Urinary bladder (tissue), 4 donors: ENCODE data around the gene VEGFB. TPM values are rescaled to one million over a fixed set of nuclear protein-coding genes. Genes with fewer than 3 reads are reported as not detected.

Source experiments
- DNase-seq: peaks from one replicate; pipeline ENCODE4 v3.0.0-alpha.2; 2015; ENCODE audit errors: extremely low spot score
- H3K27ac ChIP-seq: one replicate; pipeline ENCODE4 v1.5.1; 2013; ENCODE audit warnings: low read depth, mild to moderate bottlenecking, moderate library complexity
- H3K36me3 ChIP-seq: one replicate; pipeline ENCODE4 v1.6.1; 2013; ENCODE audit warnings: mild to moderate bottlenecking, moderate library complexity; ENCODE audit not compliant: insufficient read depth
- H3K4me1 ChIP-seq: one replicate; pipeline ENCODE4 v1.6.1; 2013; ENCODE audit warnings: mild to moderate bottlenecking, moderate library complexity; ENCODE audit not compliant: insufficient read depth
- H3K4me3 ChIP-seq: one replicate; pipeline ENCODE4 v1.5.1; 2013; ENCODE audit warnings: low read depth, low read length
- WGBS: extraction: QIAGEN DNeasy Blood & Tissue Kit; methylation state at CpG from one replicate; pipeline ENCODE4 v1.1.7; 2013; 5-methylcytosine and 5-hydroxymethylcytosine counted together
- polyA plus RNA-seq: library from polyadenylated mRNA; stranded (reverse); fragments of 200-250 nt; gene quantifications from one replicate; pipeline ENCODE4 v1.2.3, GENCODE V29; 2013
- total RNA-seq: library from RNA; depleted of rRNA; stranded (reverse); fragments of >200 nt; gene quantifications from one replicate; pipeline ENCODE4 v1.2.3, GENCODE V29; 2014
- donor health status: healthy with polysubstance abuse.
- donor health status: healthy.

Gene VEGFB
- total and polyA plus RNA-seq, 2 donors, result 18.9 to 123 TPM

GRCh38 chr11:64250415-64251015 is 16.1 kb downstream of the VEGFB start:
- no peak overlapping the region for H3K27ac ChIP-seq
- no peak for DNase-seq
- no peaks in the 10 kb centered on the region for H3K4me1 ChIP-seq
- H3K36me3 ChIP-seq, result no peaks in the 10 kb centered on the region
- WGBS, result 19% methylated on average over 13 of the region's 13 CpGs
- peak overlapping the region; percentile 80 for H3K4me3 ChIP-seq

GRCh38 chr11:64251016-64251752 is 16.8 kb downstream of the VEGFB start, which contains the start of gene PLCB3:
TSS of gene PLCB3 (plus strand) at chr11:64251530. CDS start at chr11:64251650, 120 bp downstream.
- Histone ChIP-seq H3K4me1 (no peaks in the 10 kb centered on the region), H3K4me3 (peak within 1 kb of the TSS; percentile 80), H3K27ac (no peak within 1 kb of the TSS), H3K36me3 (no peaks in the 10 kb centered on the region)
- WGBS, result under 1% methylated on average over 75 of the region's 75 CpGs
- DNase-seq, result no peak

GRCh38 chr11:64251753-64252002 is 17.3 kb downstream of the VEGFB start:
- Histone ChIP-seq H3K4me3 (peak overlapping the region; percentile 80), H3K27ac (no peak overlapping the region), H3K4me1 (no peaks in the 10 kb centered on the region), H3K36me3 (no peaks in the 10 kb centered on the region)
- no peak for DNase-seq
- 1% methylated on average over 18 of the region's 18 CpGs for WGBS

GRCh38 chr11:64252003-64252872 is 17.9 kb downstream of the VEGFB start:
- H3K4me1 ChIP-seq, result no peaks in the 10 kb centered on the region
- DNase-seq, result no peak
- no peak overlapping the region for H3K27ac ChIP-seq
- WGBS, result 3% methylated on average over 23 of the region's 23 CpGs
- no peaks in the 10 kb centered on the region for H3K36me3 ChIP-seq
- peak overlapping the region; percentile 80 for H3K4me3 ChIP-seq

DNA sequence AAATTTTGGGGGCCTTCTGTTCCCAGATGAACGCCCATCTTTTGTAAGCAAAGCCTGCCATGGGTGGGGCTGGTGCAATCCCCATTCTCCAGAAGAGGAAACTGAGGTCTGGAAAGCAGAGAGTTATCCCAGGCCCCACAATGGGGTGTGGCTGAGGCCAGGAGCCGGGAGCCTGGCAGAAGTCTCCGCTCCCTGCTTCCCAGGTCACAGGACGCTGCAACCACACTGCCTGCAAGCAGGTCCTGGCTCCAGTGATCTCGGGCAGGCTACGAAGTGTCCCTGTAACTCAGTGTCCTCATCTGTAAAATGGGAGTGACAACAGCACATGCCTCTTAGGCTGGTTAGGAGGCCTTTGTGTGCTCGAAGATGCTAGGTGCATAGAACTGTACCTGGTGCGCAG is 18.7 kb downstream of the VEGFB start:
- 63% methylated on average over 8 of the region's 8 CpGs for WGBS
- Histone ChIP-seq H3K36me3 (no peaks in the 10 kb centered on the region), H3K4me3 (no peak overlapping the region), H3K4me1 (no peaks in the 10 kb centered on the region), H3K27ac (no peak overlapping the region)
- no peak for DNase-seq

DNA sequence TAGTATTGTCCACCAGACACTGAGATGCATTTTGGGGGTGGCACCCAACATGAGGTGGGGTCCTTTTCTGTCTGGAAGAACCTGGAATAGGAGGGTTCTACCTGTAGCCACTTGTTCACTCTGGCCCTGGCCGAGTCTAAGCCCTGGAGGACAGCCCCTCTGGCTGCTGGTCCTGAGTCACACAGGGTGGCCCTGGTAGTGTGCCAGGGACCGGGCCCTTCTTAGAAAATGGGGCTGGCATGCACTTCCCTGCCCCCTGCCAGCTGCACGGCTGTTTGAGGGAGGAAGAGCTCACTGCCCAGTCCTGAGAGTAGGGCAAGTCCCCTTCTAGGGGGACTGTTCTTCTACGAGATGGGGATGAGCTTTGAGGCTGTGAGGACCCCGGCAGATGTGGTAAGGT is 19.1 kb downstream of the VEGFB start:
- Histone ChIP-seq H3K4me3 (no peak overlapping the region), H3K36me3 (no peaks in the 10 kb centered on the region), H3K27ac (no peak overlapping the region), H3K4me1 (no peaks in the 10 kb centered on the region)
- 60% methylated on average over 5 of the region's 5 CpGs for WGBS
- DNase-seq, result no peak

GRCh38 chr11:64254326-64254725 is 19.9 kb downstream of the VEGFB start:
- Histone ChIP-seq H3K36me3 (peaks cover 2% of the 10 kb centered on the region), H3K4me1 (no peaks in the 10 kb centered on the region), H3K27ac (no peak overlapping the region), H3K4me3 (no peak overlapping the region)
- WGBS, result 88% methylated on average over 7 of the region's 7 CpGs
- no peak for DNase-seq

GRCh38 chr11:64255135-64256128 is 21.0 kb downstream of the VEGFB start:
- no peaks in the 10 kb centered on the region for H3K4me1 ChIP-seq
- no peak overlapping the region for H3K4me3 ChIP-seq
- DNase-seq, result no peak
- 85% methylated on average over 35 of the region's 35 CpGs for WGBS
- peaks cover 3% of the 10 kb centered on the region for H3K36me3 ChIP-seq
- no peak overlapping the region for H3K27ac ChIP-seq

DNA sequence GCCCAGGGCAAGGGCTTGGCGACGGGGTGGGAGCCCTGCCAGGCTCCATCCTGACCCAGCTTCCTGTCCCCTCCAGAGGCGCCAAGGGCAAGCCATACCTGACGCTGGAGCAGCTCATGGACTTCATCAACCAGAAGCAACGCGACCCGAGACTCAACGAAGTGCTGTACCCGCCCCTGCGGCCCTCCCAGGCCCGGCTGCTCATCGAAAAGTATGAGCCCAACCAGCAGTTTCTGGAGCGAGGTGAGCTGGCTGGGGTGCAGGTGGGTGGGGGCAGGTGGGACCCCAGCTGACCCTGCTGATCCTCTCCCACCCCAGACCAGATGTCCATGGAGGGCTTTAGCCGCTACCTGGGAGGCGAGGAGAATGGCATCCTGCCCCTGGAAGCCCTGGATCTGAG is 21.9 kb downstream of the VEGFB start:
- no peak for DNase-seq
- no peaks in the 10 kb centered on the region for H3K4me1 ChIP-seq
- H3K27ac ChIP-seq, result no peak overlapping the region
- 84% methylated on average over 15 of the region's 15 CpGs for WGBS
- H3K4me3 ChIP-seq, result no peak overlapping the region
- H3K36me3 ChIP-seq, result peaks cover 3% of the 10 kb centered on the region

- no peak for DNase-seq
- 92% methylated on average over 24 of the region's 24 CpGs for WGBS
- no peak overlapping the region for H3K4me3 ChIP-seq
- H3K4me1 ChIP-seq, result no peaks in the 10 kb centered on the region
- H3K27ac ChIP-seq, result no peak overlapping the region
- H3K36me3 ChIP-seq, result peaks cover 7% of the 10 kb centered on the region
Measured at GRCh38 chr11:64258356-64258755, 24.0 kb downstream of the VEGFB start.

GRCh38 chr11:64258946-64259532 is 24.7 kb downstream of the VEGFB start:
- no peak overlapping the region for H3K27ac ChIP-seq
- 92% methylated on average over 32 of the region's 32 CpGs for WGBS
- DNase-seq, result no peak
- H3K4me3 ChIP-seq, result no peak overlapping the region
- no peaks in the 10 kb centered on the region for H3K4me1 ChIP-seq
- H3K36me3 ChIP-seq, result peaks cover 7% of the 10 kb centered on the region

- H3K4me3 ChIP-seq, result no peak overlapping the region
- 86% methylated on average over 4 of the region's 4 CpGs for WGBS
- no peak for DNase-seq
- peaks cover 7% of the 10 kb centered on the region for H3K36me3 ChIP-seq
- H3K27ac ChIP-seq, result no peak overlapping the region
- H3K4me1 ChIP-seq, result no peaks in the 10 kb centered on the region
Measured at GRCh38 chr11:64259533-64260067, 25.2 kb downstream of the VEGFB start.
